Measurements from ENCODE around the gene NPLOC4. TPM values are rescaled to one million over a fixed set of nuclear protein-coding genes. Genes with fewer than 3 reads are reported as not detected.

NPLOC4 gene
- polyA plus RNA-seq, 4 donors = 33.0 to 45.0 (median 34.1) TPM

- no peak for FAIRE-seq
These were observed 29.7 kb upstream of the NPLOC4 start, which contains the start of the genes CCDC137 and OXLD1 for GRCh38 chr17:81666342-81667191. TSS of gene CCDC137 (plus strand) at chr17:81666737. CDS start at chr17:81666767, 30 bp downstream. TSS of gene OXLD1 (minus strand) at chr17:81666605. CDS start at chr17:81666577, 28 bp downstream.

GRCh38 chr17:81666092-81666341, 29.1 kb upstream of the NPLOC4 start:
- no peaks in the 10 kb centered on the region for H3K9me3 ChIP-seq (ENCODE audit: control insufficient read depth in 2 of 2, insufficient read depth in 1 of 2, low read depth in 1 of 2, low read length in 1 of 2)
- no peak for DNase-seq

More at GRCh38 chr17:81666342-81667191, 29.7 kb upstream of the NPLOC4 start, which contains the start of the genes CCDC137 and OXLD1:
- 0 to 1% (median 0%) methylated on average over 48 to 96 of the region's 96 CpGs for WGBS, 3 donors
- DNase-seq = peak; percentile 94 to 97
- H3K9me3 ChIP-seq (ENCODE audit: control insufficient read depth in 2 of 2, insufficient read depth in 1 of 2, low read depth in 1 of 2, low read length in 1 of 2) = no peaks in the 10 kb centered on the region
- peak within 1 kb of the TSS; percentile 66 to 86 (median 67) for H3K27ac ChIP-seq (ENCODE audit: low read depth in 1 of 3, low read length in 2 of 3)
- peak within 1 kb of the TSS; percentile 89 to 90 (median 89) for H3K4me3 ChIP-seq (ENCODE audit: low read depth in 1 of 3, low read length in 3 of 3)
- H3K4me1 ChIP-seq (ENCODE audit: control insufficient read depth in 3 of 3, insufficient read depth in 2 of 3, low read depth in 1 of 3, low read length in 2 of 3) = peaks cover 4 to 10% (median 5%) of the 10 kb centered on the region in 3 donors
- no peaks in the 10 kb centered on the region for H3K27me3 ChIP-seq (ENCODE audit: control insufficient read depth in 3 of 3, insufficient read depth in 3 of 3, low read length in 3 of 3)
- peaks cover 3 to 52% (median 4%) of the 10 kb centered on the region in 3 donors for H3K36me3 ChIP-seq (ENCODE audit: control insufficient read depth in 3 of 3, insufficient read depth in 2 of 3, low read depth in 1 of 3, low read length in 3 of 3)

GRCh38 chr17:81665205-81666091, 28.5 kb upstream of the NPLOC4 start:
- peak in 1 of 2 donors; percentile 48 for DNase-seq
- no peaks in the 10 kb centered on the region for H3K9me3 ChIP-seq (ENCODE audit: control insufficient read depth in 2 of 2, insufficient read depth in 1 of 2, low read depth in 1 of 2, low read length in 1 of 2)
- no peaks in the 10 kb centered on the region for H3K27me3 ChIP-seq (ENCODE audit: control insufficient read depth in 3 of 3, insufficient read depth in 3 of 3, low read length in 3 of 3)
- peak overlapping the region in 2 of 3 donors; percentile 67 to 86 for H3K27ac ChIP-seq (ENCODE audit: low read depth in 1 of 3, low read length in 2 of 3)
- peaks cover 0 to 41% (median 0%) of the 10 kb centered on the region in 3 donors for H3K36me3 ChIP-seq (ENCODE audit: control insufficient read depth in 3 of 3, insufficient read depth in 2 of 3, low read depth in 1 of 3, low read length in 3 of 3)
- peak overlapping the region; percentile 89 to 90 (median 89) for H3K4me3 ChIP-seq (ENCODE audit: low read depth in 1 of 3, low read length in 3 of 3)
- peaks cover 4 to 10% (median 5%) of the 10 kb centered on the region in 3 donors for H3K4me1 ChIP-seq (ENCODE audit: control insufficient read depth in 3 of 3, insufficient read depth in 2 of 3, low read depth in 1 of 3, low read length in 2 of 3)
- no peak for FAIRE-seq
- WGBS, 3 donors = 56 to 64% (median 60%) methylated on average over 30 of the region's 30 CpGs

More at GRCh38 chr17:81666092-81666341, 29.1 kb upstream of the NPLOC4 start:
- Histone ChIP-seq H3K4me3 (ENCODE audit: low read depth in 1 of 3, low read length in 3 of 3) (peak overlapping the region; percentile 89 to 90 (median 89)), H3K4me1 (ENCODE audit: control insufficient read depth in 3 of 3, insufficient read depth in 2 of 3, low read depth in 1 of 3, low read length in 2 of 3) (peaks cover 4 to 10% (median 5%) of the 10 kb centered on the region in 3 donors), H3K27me3 (ENCODE audit: control insufficient read depth in 3 of 3, insufficient read depth in 3 of 3, low read length in 3 of 3) (no peaks in the 10 kb centered on the region), H3K36me3 (ENCODE audit: control insufficient read depth in 3 of 3, insufficient read depth in 2 of 3, low read depth in 1 of 3, low read length in 3 of 3) (peaks cover under 1 to 46% (median under 1%) of the 10 kb centered on the region in 3 donors), H3K27ac (ENCODE audit: low read depth in 1 of 3, low read length in 2 of 3) (peak overlapping the region; percentile 57 to 86 (median 67))
- no peak for FAIRE-seq
- WGBS, 3 donors = 0% methylated on average over 16 of the region's 16 CpGs

- Histone ChIP-seq H3K4me1 (ENCODE audit: control insufficient read depth in 3 of 3, insufficient read depth in 2 of 3, low read depth in 1 of 3, low read length in 2 of 3) (peaks cover 4 to 10% (median 5%) of the 10 kb centered on the region in 3 donors), H3K4me3 (ENCODE audit: low read depth in 1 of 3, low read length in 3 of 3) (no peak overlapping the region), H3K9me3 (ENCODE audit: control insufficient read depth in 2 of 2, insufficient read depth in 1 of 2, low read depth in 1 of 2, low read length in 1 of 2) (no peaks in the 10 kb centered on the region), H3K27me3 (ENCODE audit: control insufficient read depth in 3 of 3, insufficient read depth in 3 of 3, low read length in 3 of 3) (no peaks in the 10 kb centered on the region), H3K36me3 (ENCODE audit: control insufficient read depth in 3 of 3, insufficient read depth in 2 of 3, low read depth in 1 of 3, low read length in 3 of 3) (peaks cover 0 to 28% (median 0%) of the 10 kb centered on the region in 3 donors), H3K27ac (ENCODE audit: low read depth in 1 of 3, low read length in 2 of 3) (no peak overlapping the region)
- DNase-seq (no peak), FAIRE-seq (no peak)
- WGBS, 3 donors = 75 to 87% (median 82%) methylated on average over 7 of the region's 7 CpGs
These were observed 27.1 kb upstream of the NPLOC4 start for GRCh38 chr17:81664051-81664470.

- peaks cover 0 to 7% (median 5%) of the 10 kb centered on the region in 3 donors for H3K4me1 ChIP-seq (ENCODE audit: control insufficient read depth in 3 of 3, insufficient read depth in 2 of 3, low read depth in 1 of 3, low read length in 2 of 3)
- H3K27ac ChIP-seq (ENCODE audit: low read depth in 1 of 3, low read length in 2 of 3) = no peak overlapping the region
- no peaks in the 10 kb centered on the region for H3K9me3 ChIP-seq (ENCODE audit: control insufficient read depth in 2 of 2, insufficient read depth in 1 of 2, low read depth in 1 of 2, low read length in 1 of 2)
- no peaks in the 10 kb centered on the region for H3K27me3 ChIP-seq (ENCODE audit: control insufficient read depth in 3 of 3, insufficient read depth in 3 of 3, low read length in 3 of 3)
- no peak for FAIRE-seq
- H3K36me3 ChIP-seq (ENCODE audit: control insufficient read depth in 3 of 3, insufficient read depth in 2 of 3, low read depth in 1 of 3, low read length in 3 of 3) = peaks cover 0 to 13% (median 0%) of the 10 kb centered on the region in 3 donors
- WGBS, 3 donors = 92 to 97% (median 93%) methylated on average over 4 of the region's 4 CpGs
- H3K4me3 ChIP-seq (ENCODE audit: low read depth in 1 of 3, low read length in 3 of 3) = no peak overlapping the region
- DNase-seq = no peak
These were observed 25.1 kb upstream of the NPLOC4 start for GRCh38 chr17:81662002-81662401.

- H3K9me3 ChIP-seq (ENCODE audit: control insufficient read depth in 2 of 2, insufficient read depth in 1 of 2, low read depth in 1 of 2, low read length in 1 of 2) = no peaks in the 10 kb centered on the region
- WGBS, 3 donors = 90 to 97% (median 95%) methylated on average over 9 of the region's 9 CpGs
- H3K36me3 ChIP-seq (ENCODE audit: control insufficient read depth in 3 of 3, insufficient read depth in 2 of 3, low read depth in 1 of 3, low read length in 3 of 3) = peaks cover 0 to 13% (median 0%) of the 10 kb centered on the region in 3 donors
- FAIRE-seq = no peak
- H3K4me1 ChIP-seq (ENCODE audit: control insufficient read depth in 3 of 3, insufficient read depth in 2 of 3, low read depth in 1 of 3, low read length in 2 of 3) = peaks cover 0 to 3% (median 3%) of the 10 kb centered on the region in 3 donors
- DNase-seq = no peak
- no peaks in the 10 kb centered on the region for H3K27me3 ChIP-seq (ENCODE audit: control insufficient read depth in 3 of 3, insufficient read depth in 3 of 3, low read length in 3 of 3)
- no peak overlapping the region for H3K27ac ChIP-seq (ENCODE audit: low read depth in 1 of 3, low read length in 2 of 3)
- H3K4me3 ChIP-seq (ENCODE audit: low read depth in 1 of 3, low read length in 3 of 3) = no peak overlapping the region
These were observed 23.5 kb upstream of the NPLOC4 start for GRCh38 chr17:81660441-81660840.

- Histone ChIP-seq H3K9me3 (ENCODE audit: control insufficient read depth in 2 of 2, insufficient read depth in 1 of 2, low read depth in 1 of 2, low read length in 1 of 2) (no peaks in the 10 kb centered on the region), H3K4me1 (ENCODE audit: control insufficient read depth in 3 of 3, insufficient read depth in 2 of 3, low read depth in 1 of 3, low read length in 2 of 3) (no peaks in the 10 kb centered on the region), H3K27me3 (ENCODE audit: control insufficient read depth in 3 of 3, insufficient read depth in 3 of 3, low read length in 3 of 3) (no peaks in the 10 kb centered on the region), H3K36me3 (ENCODE audit: control insufficient read depth in 3 of 3, insufficient read depth in 2 of 3, low read depth in 1 of 3, low read length in 3 of 3) (peaks cover 0 to under 1% (median 0%) of the 10 kb centered on the region in 3 donors), H3K27ac (ENCODE audit: low read depth in 1 of 3, low read length in 2 of 3) (no peak overlapping the region), H3K4me3 (ENCODE audit: low read depth in 1 of 3, low read length in 3 of 3) (no peak overlapping the region)
- FAIRE-seq (no peak), DNase-seq (no peak)
- WGBS, 3 donors = 50 to 76% (median 63%) methylated on average over 5 of the region's 5 CpGs
These were observed 22.1 kb upstream of the NPLOC4 start for GRCh38 chr17:81659038-81659437.

GRCh38 chr17:81656835-81657234, 19.9 kb upstream of the NPLOC4 start:
- DNase-seq = no peak
- Histone ChIP-seq H3K27ac (ENCODE audit: low read depth in 1 of 3, low read length in 2 of 3) (no peak overlapping the region), H3K4me1 (ENCODE audit: control insufficient read depth in 3 of 3, insufficient read depth in 2 of 3, low read depth in 1 of 3, low read length in 2 of 3) (peaks cover 0 to 2% (median 0%) of the 10 kb centered on the region in 3 donors), H3K36me3 (ENCODE audit: control insufficient read depth in 3 of 3, insufficient read depth in 2 of 3, low read depth in 1 of 3, low read length in 3 of 3) (no peaks in the 10 kb centered on the region), H3K27me3 (ENCODE audit: control insufficient read depth in 3 of 3, insufficient read depth in 3 of 3, low read length in 3 of 3) (peaks cover 0 to 9% (median 0%) of the 10 kb centered on the region in 3 donors), H3K4me3 (ENCODE audit: low read depth in 1 of 3, low read length in 3 of 3) (no peak overlapping the region), H3K9me3 (ENCODE audit: control insufficient read depth in 2 of 2, insufficient read depth in 1 of 2, low read depth in 1 of 2, low read length in 1 of 2) (no peaks in the 10 kb centered on the region)
- no peak for FAIRE-seq
- WGBS, 3 donors = 57 to 75% (median 62%) methylated on average over 4 of the region's 4 CpGs
